K562 treated with DMSO at 1 percent for 24 hours (cell line): ENCODE data around the gene HPDL. TPM values are rescaled to one million over a fixed set of nuclear protein-coding genes. Genes with fewer than 3 reads are reported as not detected.

Experiments used
- total RNA-seq: library from RNA; unstranded; fragments of 300-600 nt; gene quantifications from 2 replicates; pipeline ENCODE4 v1.2.3, GENCODE V29; 2022; ENCODE audit warnings: low read depth; ENCODE audit not compliant: insufficient read depth

Gene HPDL
- total RNA-seq, result 0.69 TPM in 1 of 2 replicates, not detected in the other

DNA sequence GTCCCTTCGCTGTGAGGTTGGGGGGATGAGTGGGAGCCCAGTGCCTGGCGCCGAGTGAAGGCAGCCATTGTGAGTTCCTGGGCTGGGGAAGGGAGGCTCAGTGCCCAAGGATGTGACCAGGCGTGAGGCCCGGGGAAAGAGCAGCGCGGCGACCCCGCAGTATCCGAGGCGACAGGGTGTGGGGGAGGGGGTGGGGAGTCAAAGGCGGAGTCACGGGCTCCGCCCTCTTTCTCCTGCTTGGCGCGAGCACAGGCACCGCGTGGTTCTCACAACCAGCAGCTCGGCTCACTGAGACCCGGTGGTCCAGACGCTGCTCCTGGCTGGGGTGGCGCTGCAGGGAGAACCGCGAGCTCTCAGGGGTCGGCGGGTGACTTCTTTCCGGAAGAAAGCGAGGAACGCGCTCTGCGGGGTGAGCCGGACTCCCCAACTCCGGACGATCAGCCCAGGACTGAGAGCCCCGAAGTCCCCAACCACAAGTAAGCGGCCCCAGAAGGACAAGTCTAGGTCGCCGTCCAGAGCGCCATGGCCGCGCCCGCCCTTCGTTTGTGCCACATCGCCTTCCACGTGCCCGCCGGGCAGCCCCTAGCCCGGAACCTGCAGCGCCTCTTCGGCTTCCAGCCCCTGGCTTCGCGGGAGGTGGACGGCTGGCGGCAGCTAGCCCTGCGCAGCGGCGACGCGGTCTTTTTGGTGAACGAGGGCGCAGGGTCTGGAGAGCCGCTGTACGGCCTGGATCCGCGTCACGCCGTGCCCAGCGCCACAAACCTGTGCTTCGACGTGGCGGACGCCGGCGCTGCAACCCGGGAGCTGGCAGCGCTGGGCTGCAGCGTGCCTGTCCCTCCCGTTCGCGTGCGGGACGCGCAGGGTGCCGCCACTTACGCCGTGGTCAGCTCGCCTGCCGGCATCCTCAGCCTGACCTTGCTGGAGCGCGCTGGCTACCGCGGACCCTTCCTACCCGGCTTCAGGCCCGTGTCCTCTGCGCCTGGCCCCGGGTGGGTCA lies at the start of gene HPDL:
HPDL (plus strand) TSS at position 269 of the 997 bp plus-strand sequence; CDS start at position 523, 254 bp downstream.

GRCh38 chr1:45339789-45340558 lies 13.3 kb downstream of the HPDL start, which contains the start of the genes MUTYH and TOE1:
TSS of gene MUTYH (minus strand) at chr1:45340440. CDS start at chr1:45334505, 5,935 bp downstream.
TSS of gene TOE1 (plus strand) at chr1:45340170. CDS start at chr1:45340253, 83 bp downstream.

Other genes starting within 250 kb of the HPDL start
- 0.93 and 1.3 TPM in 2 replicates for gene ZSWIM5, start 120.3 kb upstream of the HPDL start, total RNA-seq
- 17.6 and 18.3 TPM in 2 replicates for gene TOE1, start 13.3 kb downstream of the HPDL start, total RNA-seq
- gene MUTYH, start 13.5 kb downstream of the HPDL start, total RNA-seq, result 24.1 and 30.7 TPM in 2 replicates
- gene TESK2, start 164.3 kb downstream of the HPDL start, total RNA-seq, result 12.4 and 13.0 TPM in 2 replicates
- gene CCDC163, start 173.2 kb downstream of the HPDL start, total RNA-seq, result 7.2 and 8.5 TPM in 2 replicates
- gene MMACHC, start 173.4 kb downstream of the HPDL start, total RNA-seq, result 4.0 and 4.7 TPM in 2 replicates
- 737 and 823 TPM in 2 replicates for gene PRDX1, start 195.0 kb downstream of the HPDL start, total RNA-seq
- 191 and 214 TPM in 2 replicates for gene AKR1A1, start 223.9 kb downstream of the HPDL start, total RNA-seq